OCI-M2 (cell line): ENCODE measurements around the gene MYH7B.

ENCODE experiments used
- DNase-seq: peaks from one replicate; lab custom pipeline; 2025; ENCODE audit not compliant: unreplicated experiment; lab: John Stamatoyannopoulos, UW

MYH7B gene

GRCh38 chr20:34943808-34944567, 11.7 kb upstream of the MYH7B start:
- no peak for DNase-seq

DNA sequence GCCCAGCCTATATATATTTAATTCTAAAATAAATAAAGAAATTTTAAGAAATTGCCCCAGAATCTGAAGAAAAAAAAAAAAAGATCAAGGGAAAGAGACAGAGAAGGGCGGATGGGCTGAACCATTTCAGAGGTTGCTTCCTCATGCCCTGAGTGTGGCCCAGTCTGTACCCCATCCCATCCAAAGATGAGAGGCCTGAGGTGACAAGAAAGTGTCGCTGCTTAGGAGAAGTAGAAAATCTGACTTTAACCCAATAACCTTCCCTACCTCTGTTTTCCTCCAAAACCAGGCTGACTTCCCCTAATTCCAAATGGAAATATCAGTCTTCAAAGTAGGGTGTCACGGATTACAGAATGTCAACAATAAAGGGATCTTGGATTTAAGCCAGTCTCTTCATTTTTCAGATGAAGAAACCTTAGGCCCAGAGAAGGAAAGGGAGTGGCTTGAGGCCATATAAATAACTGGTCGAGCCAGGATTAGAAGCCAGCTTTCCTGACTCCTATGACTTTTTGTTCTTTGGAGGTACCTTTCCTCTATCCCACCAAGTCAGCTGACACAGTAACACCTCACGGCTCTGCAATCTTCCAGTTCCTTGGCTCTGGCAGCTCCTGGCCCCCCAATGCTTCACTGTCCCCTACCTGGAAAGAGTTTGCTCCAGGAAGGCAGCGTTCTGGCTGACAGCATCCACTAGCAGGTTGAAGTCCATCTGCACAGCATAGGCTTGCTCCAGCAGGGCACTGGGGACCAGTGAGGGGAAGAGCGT, 10.2 kb upstream of the MYH7B start:
- DNase-seq, result no peak

- DNase-seq, result no peak
These were observed 9.0 kb upstream of the MYH7B start for GRCh38 chr20:34946661-34947060.

GRCh38 chr20:34947336-34947735, 8.3 kb upstream of the MYH7B start:
- no peak for DNase-seq

- no peak for DNase-seq
These were observed 7.6 kb upstream of the MYH7B start for GRCh38 chr20:34948030-34948429.

- no peak for DNase-seq
These were observed 6.5 kb upstream of the MYH7B start for GRCh38 chr20:34949120-34949519.

DNA sequence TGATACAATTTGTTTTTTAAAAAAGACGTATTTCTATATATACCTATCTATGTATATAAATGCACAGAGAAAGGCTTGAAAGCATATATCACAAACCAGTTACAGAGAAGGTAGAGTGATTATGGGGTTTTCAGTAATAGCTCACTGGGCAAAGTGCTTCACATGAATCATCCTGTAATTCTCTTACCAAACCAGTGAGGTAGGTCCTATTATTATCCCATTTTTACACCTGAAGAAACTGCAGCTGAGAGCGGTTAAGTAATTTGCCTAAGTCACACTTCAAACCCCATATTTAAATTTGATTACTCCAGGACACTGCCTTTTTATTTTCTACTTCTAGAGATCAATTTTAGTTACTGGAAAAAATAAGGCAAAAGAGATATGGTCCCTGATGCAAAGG, 4.4 kb upstream of the MYH7B start:
- DNase-seq, result no peak

DNA sequence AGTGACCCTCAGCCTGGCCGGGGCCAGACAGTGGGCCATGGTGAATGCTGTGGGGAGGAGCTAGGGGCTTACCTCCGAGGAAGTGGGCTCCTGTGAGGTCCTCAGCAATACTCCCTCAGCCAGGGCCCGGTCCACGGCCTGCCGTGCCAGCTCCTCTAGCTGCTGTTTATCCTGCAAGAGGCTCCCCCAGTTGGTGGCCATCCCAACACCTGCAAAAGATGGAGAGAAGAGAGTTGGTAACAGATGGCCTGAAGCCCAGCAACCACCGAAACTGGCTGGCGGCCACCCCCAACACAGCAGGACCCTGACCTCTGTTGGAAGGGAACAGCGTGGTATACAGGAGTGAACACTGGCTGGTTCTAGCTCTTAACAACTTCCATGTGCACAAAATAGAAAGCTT, 4.0 kb upstream of the MYH7B start:
- no peak for DNase-seq

- DNase-seq, result no peak
These were observed 3.0 kb upstream of the MYH7B start for GRCh38 chr20:34952671-34953070.

- no peak for DNase-seq
These were observed 1.7 kb upstream of the MYH7B start for GRCh38 chr20:34953960-34954359.

- DNase-seq, result no peak
These were observed 801 bp upstream of the MYH7B start for GRCh38 chr20:34954904-34955230.

- no peak for DNase-seq
These were observed 382 bp downstream of the MYH7B start for GRCh38 chr20:34956041-34956458.

DNA sequence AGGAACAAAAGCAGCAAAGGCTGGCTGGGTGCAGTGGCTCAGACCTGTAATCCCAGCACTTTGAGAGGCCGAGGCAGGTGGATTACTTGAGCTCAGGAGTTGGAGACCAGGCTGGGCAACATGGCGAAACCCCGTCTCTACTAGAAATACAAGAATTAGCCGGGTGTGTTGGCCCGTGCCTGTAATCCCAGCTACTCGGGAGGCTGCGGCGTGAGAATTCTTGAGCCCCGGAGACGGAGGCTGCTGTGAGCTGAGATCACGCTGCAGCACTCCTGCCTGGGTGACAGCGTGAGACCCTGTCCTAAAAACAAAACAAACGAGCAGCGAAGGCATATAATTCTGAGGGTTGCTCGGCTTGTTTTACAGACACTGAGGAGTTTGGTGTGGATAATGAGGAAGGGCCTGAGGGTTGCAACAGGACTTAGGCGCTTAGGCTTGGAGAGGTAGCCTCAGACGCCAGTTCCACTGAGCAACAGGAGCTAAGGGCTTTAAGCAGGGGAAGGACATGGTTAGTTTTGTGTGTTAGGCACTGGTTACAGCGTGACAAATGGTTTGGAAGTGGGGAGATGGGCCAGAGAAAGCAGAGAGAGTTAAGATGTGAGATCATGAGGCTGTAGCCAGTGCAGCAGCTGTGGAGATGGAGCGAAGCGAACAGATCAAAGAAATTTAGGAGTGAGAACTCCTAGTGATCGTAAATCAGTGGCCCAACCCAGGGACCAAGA, 1.2 kb downstream of the MYH7B start:
- DNase-seq, result no peak

DNA sequence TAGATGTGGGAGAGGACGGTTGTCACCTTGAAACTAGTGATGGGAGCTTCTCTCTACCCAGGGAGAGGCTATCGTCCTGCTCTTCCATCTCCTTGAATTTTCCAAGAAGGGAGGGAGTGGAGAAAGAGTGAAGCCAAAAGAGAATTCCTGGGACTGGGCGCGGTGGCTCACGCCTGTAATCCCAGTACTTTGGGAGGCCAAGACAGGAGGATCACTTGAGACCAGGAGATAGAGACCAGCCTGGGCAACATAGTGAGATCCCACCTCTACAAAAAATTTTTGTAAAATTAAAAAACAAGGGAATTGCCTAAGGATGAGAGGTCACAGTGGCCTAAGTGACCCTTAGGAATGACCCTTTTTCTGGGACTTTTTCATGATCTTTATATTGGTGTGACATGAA, 8.8 kb downstream of the MYH7B start:
- no peak for DNase-seq

DNA sequence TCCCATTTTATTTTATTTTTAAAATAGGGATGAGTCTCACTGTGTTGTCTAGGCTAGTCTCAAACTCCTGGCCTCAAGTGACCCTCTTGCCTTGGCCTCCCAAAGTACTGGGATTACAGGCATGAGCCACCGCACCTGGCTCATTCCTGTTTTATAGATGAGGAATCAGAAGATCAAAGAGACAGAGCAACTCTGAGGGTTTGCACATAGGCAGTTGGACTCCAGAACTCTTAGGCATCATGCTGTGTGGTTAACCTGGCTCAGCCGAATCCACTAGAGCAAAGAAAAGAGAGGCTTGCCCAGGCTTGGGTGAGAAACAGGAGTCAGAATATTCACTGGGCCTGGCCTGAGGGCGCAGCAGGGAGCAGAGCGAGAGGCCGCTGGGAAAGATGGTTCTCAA, 9.4 kb downstream of the MYH7B start:
- no peak for DNase-seq

DNA sequence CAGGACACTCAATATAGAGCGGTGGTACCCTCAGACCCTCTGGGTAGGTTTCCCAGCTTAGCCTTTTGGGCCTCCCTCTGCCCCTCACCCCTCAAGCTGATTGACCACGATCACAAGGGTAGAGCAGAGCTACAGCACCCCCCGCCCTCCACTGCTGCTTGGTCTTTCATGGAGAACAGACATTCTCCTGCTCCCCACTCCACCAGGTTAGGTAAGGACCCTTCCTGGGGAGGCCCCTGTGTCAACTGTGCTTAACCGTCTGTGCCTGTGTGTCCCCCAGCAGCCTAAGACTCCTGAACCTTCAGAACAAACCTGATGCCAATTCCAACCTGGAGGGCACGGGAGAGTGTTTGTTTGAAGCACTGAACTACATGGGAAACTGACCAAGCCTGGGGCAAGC, 11.8 kb downstream of the MYH7B start:
- DNase-seq, result no peak

DNA sequence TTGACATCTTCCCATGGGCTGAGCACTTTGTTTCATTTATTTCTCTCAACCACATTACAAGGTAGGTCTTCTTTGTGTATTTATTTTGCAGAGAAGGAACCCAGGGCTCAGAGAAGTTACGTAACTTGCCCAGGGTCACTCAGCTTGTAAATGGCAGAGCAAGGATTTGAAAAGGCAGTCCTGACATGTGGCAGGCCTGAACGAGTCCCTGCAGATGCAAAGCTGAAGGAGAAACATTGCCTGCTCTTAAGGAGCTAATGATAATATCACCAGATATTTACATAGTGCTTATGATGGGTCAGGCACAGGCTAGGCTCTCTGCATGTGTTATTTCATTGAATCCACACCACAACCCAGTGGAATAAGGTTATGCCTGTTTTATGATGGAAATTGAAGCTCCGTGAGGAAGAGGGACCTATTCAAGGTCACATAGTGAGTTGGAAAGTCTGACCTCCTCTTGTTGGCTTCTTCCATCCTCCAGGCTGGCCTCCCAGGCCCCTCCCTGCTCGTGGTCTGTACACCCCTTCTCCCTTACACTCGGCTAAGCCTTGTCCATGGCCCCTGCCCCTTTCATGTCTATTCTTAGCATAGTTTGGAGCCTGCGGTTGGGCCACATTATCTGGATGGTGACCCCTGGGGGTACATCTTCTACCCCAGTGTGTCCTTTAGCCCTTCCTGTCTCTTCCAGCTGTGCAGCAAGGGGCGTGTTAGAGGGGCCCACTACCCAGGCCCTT, 12.5 kb downstream of the MYH7B start:
- DNase-seq, result no peak

DNA sequence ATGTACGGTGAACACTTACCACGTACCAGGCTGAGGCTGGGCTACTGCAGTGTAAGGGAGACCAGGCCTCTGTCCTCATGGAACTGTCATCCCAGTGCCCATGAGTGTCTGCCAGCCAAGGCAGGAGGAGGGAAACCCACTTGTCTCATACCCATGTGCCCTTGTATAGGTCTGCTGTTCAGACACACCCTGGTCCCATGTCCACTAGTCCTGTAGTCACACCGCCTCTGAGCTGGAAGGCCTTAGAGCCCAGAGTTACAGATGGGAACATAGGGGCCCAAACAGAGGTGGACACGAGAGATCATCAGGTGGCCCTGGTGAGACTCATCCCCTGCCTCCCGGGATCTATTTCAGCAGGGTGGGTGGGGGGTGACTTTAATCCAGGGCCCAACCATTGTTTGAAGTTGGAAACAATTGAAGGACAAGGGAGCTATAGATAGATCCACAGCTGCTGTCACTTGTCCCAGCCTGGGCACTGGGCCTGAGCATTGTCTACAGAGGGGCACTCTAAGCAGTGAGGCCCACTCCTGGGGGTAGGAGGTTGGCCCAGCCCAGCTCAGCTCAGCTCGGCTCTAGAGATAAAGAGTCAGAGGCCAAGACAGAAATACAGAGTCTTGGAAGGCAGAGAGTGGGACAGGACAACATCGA, 14.6 kb downstream of the MYH7B start:
- DNase-seq, result no peak

GRCh38 chr20:34970846-34971560, 15.3 kb downstream of the MYH7B start:
- DNase-seq, result no peak

- no peak for DNase-seq
These were observed 16.0 kb downstream of the MYH7B start for GRCh38 chr20:34971561-34972235.
